Endothelial cell of umbilical vein (primary cell): ENCODE measurements around the gene SLC5A11. TPM values are rescaled to one million over a fixed set of nuclear protein-coding genes. Genes with fewer than 3 reads are reported as not detected.

ENCODE experiments used
- BruUV-seq: library from RNA; stranded (reverse); fragments of 400-500 nt; replicated peaks from 2 replicates; lab custom pipeline; 2021; lab: Mats Ljungman, UMichigan
- CTCF ChIA-PET: fragments of 300-600, 350-600 bp; sonication (Branson Sonifier 250); formaldehyde crosslinking; loops from one replicate; lab custom pipeline; 2021; ENCODE audit warnings: antibody characterized with exemption, inconsistent platforms; lab: Charles Lee
- POLR2A ChIA-PET: fragments of 300-600, 350-600 bp; sonication (Branson Sonifier 250); formaldehyde crosslinking; loops from one replicate; lab custom pipeline; 2021; ENCODE audit warnings: antibody characterized with exemption, inconsistent platforms; lab: Charles Lee
- DNase-seq: peaks from one replicate; pipeline ENCODE4 v3.0.0-alpha.2; 2011; ENCODE audit warnings: low read depth, low spot score
- FAIRE-seq: peaks from 2 replicates; lab custom pipeline; 2011; peaks lifted over from hg19 to GRCh38; lab: Jason Lieb, UNC
- H2AFZ ChIP-seq: 2 replicates; pipeline ENCODE4 v1.6.0; 2012; ENCODE audit warnings: low read depth, low read length, control low read depth, inconsistent platforms
- H3K27ac ChIP-seq: 2 replicates; pipeline ENCODE4 v1.5.1; 2011; ENCODE audit warnings: low read depth, mild to moderate bottlenecking, control low read depth, low read length, moderate library complexity; ENCODE audit not compliant: insufficient read depth
- H3K27me3 ChIP-seq, 2 experiments: 2 replicates each; pipeline versions ENCODE4 v1.6.0 to v1.6.1; 2011; ENCODE audit warnings: low read length in 2 of 2, mixed read lengths in 1 of 2; ENCODE audit not compliant: control insufficient read depth in 2 of 2, insufficient read depth in 2 of 2
- H3K36me3 ChIP-seq, 2 experiments: 2 replicates in 1 of 2; 3 replicates in 1 of 2; pipeline ENCODE4 v1.5.1; 2011; ENCODE audit warnings: low read length in 2 of 2, mild to moderate bottlenecking in 1 of 2, moderate library complexity in 1 of 2; ENCODE audit not compliant: control insufficient read depth in 2 of 2, insufficient read depth in 2 of 2; ENCODE audit errors: extremely low read depth in 1 of 2
- H3K4me1 ChIP-seq: 3 replicates; pipeline ENCODE4 v1.5.1; 2011; ENCODE audit warnings: mild to moderate bottlenecking, low read length; ENCODE audit not compliant: control insufficient read depth, insufficient read depth; ENCODE audit errors: extremely low read depth
- H3K4me2 ChIP-seq: 2 replicates; pipeline ENCODE4 v1.6.1; 2011; ENCODE audit warnings: low read length, control low read depth, mixed read lengths; ENCODE audit not compliant: insufficient read depth
- H3K4me3 ChIP-seq, 3 experiments: fragments of 200-600 bp in 1 of 3; sonication (generic), shearing (Covaris generic) in 1 of 3; replicated peaks in 1 of 3; 2 replicates each; pipeline ENCODE4 v1.5.1; 2011 to 2016; ENCODE audit warnings: control low read depth in 3 of 3, low read length in 3 of 3, mild to moderate bottlenecking in 2 of 3, inconsistent platforms in 1 of 3, low read depth in 1 of 3, moderate library complexity in 1 of 3; ENCODE audit not compliant: insufficient read depth in 1 of 3
- H3K79me2 ChIP-seq: 2 replicates; pipeline ENCODE4 v1.6.0; 2012; ENCODE audit warnings: low read length, inconsistent platforms; ENCODE audit not compliant: control insufficient read depth, insufficient read depth
- H3K9ac ChIP-seq: replicated peaks from 2 replicates; pipeline ENCODE3; 2011; ENCODE audit warnings: low read length, control low read depth; ENCODE audit not compliant: insufficient read depth; ENCODE audit errors: extremely low read depth
- H3K9me1 ChIP-seq: replicated peaks from 3 replicates; pipeline ENCODE4 v1.6.0; 2011; ENCODE audit warnings: mild to moderate bottlenecking, low read length; ENCODE audit not compliant: control insufficient read depth, insufficient read depth; ENCODE audit errors: extremely low read depth
- H3K9me3 ChIP-seq: replicated peaks from 2 replicates; pipeline ENCODE4 v1.5.1; 2012; ENCODE audit warnings: low read length, inconsistent platforms; ENCODE audit not compliant: control insufficient read depth, insufficient read depth
- H4K20me1 ChIP-seq: replicated peaks from 2 replicates; pipeline ENCODE3; 2011; ENCODE audit warnings: mild to moderate bottlenecking, low read length; ENCODE audit not compliant: control insufficient read depth, insufficient read depth; ENCODE audit errors: extremely low read depth
- CTCF ChIP-seq, 2 donors: IDR thresholded peaks; 1 replicate in 1 of 2; 2 replicates in 1 of 2; pipeline ENCODE4 v1.5.1; 2011; ENCODE audit warnings: low read length in 2 of 2, mild to moderate bottlenecking in 2 of 2, moderate library complexity in 2 of 2, control low read depth in 1 of 2, inconsistent platforms in 1 of 2, low read depth in 1 of 2; ENCODE audit not compliant: insufficient read depth in 1 of 2; ENCODE audit errors: extremely low read depth in 1 of 2
- EZH2 ChIP-seq: IDR thresholded peaks from 2 replicates; pipeline ENCODE4 v1.6.1; 2012; ENCODE audit warnings: borderline replicate concordance, low read depth, mild to moderate bottlenecking, moderate library complexity, low read length, inconsistent platforms; ENCODE audit not compliant: severe bottlenecking
- FOS ChIP-seq: IDR thresholded peaks from 2 replicates; pipeline ENCODE4 v1.6.1; 2011; ENCODE audit warnings: mild to moderate bottlenecking, low read length, moderate library complexity, borderline replicate concordance; ENCODE audit not compliant: insufficient read depth
- GATA2 ChIP-seq: IDR thresholded peaks from 2 replicates; pipeline ENCODE4 v1.7.0; 2011; ENCODE audit warnings: low read depth, mild to moderate bottlenecking, moderate library complexity, mixed read lengths, low read length; ENCODE audit not compliant: insufficient read length, insufficient read depth
- JUN ChIP-seq: IDR thresholded peaks from 2 replicates; pipeline ENCODE4 v1.6.1; 2011; ENCODE audit warnings: borderline replicate concordance, low read depth; ENCODE audit not compliant: insufficient read length, insufficient read depth
- MAX ChIP-seq: IDR thresholded peaks from 2 replicates; pipeline ENCODE4 v1.6.1; 2011; ENCODE audit not compliant: insufficient read depth, insufficient read length
- MYC ChIP-seq: IDR thresholded peaks from one replicate; pipeline ENCODE4 v1.6.1; 2011; ENCODE audit warnings: mild to moderate bottlenecking, low read depth, low read length
- POLR2A ChIP-seq: IDR thresholded peaks from 2 replicates; pipeline ENCODE4 v1.6.1; 2012; ENCODE audit warnings: low read depth, mild to moderate bottlenecking, control low read depth, low read length
- POLR2AphosphoS5 ChIP-seq: IDR thresholded peaks from 2 replicates; pipeline ENCODE4 v1.6.1; 2012; ENCODE audit warnings: low read depth, mild to moderate bottlenecking, control low read depth, low read length, moderate library complexity; ENCODE audit not compliant: insufficient read depth
- dilution Hi-C: fragments of 300-500 bp; cut with MboI; formaldehyde crosslinking; loops from one replicate; pipeline ENCODE4 v1.15.0; 2019; ENCODE audit warnings: low sequenced_read_pairs; ENCODE audit not compliant: extremely low pct_ligation_motif_present
- intact Hi-C: fragments of 100-400 bp; cut with micrococcal nuclease; formaldehyde crosslinking; loops from one replicate; pipeline ENCODE4 v1.10.0; 2022
- polyA plus RNA-seq, 4 experiments: library from polyadenylated mRNA; depleted of rRNA in 3 of 4; stranded (reverse) in 3 of 4; unstranded in 1 of 4; fragments of >200 nt; gene quantifications; 2 replicates each; pipeline versions ENCODE4 v1.2.1 to v1.2.3, GENCODE V29; 2011 to 2012; ENCODE audit warnings: missing spikeins in 1 of 4
- total RNA-seq: library from RNA; stranded (reverse); gene quantifications from 2 replicates; pipeline ENCODE4 v1.2.3, GENCODE V29; 2021

SLC5A11 gene
- total and polyA plus RNA-seq, 2 donors (not counting 3 experiments of a cell fraction or from before 2014, with no cell fraction given): 0.12 TPM; not detected in 1

- no peaks in the 10 kb centered on the region for H3K79me2 ChIP-seq
- no peak overlapping the region for H2AFZ ChIP-seq
- no TSS peak for BruUV-seq
- no peaks in the 10 kb centered on the region for H3K9me1 ChIP-seq
- no peak overlapping the region for H3K9ac ChIP-seq
- no peaks in the 10 kb centered on the region for H3K9me3 ChIP-seq
- no peaks in the 10 kb centered on the region for H3K4me1 ChIP-seq
- no peak for FAIRE-seq
- ChIA-PET CTCF (interaction anchor here (1.2 to 2.0 kb wide), 2 partner anchors 9 to 310 kb away, joined by 4 to 6 read pairs; no protein-coding TSS in a partner anchor), POLR2A (no interaction called here)
- no peak overlapping the region for H3K4me3 ChIP-seq
- peaks cover 8 to 16% of the 10 kb centered on the region in 2 experiments for H3K36me3 ChIP-seq
- no peak overlapping the region for H3K4me2 ChIP-seq
- H4K20me1 ChIP-seq: no peaks in the 10 kb centered on the region
- no peak for DNase-seq
- no peak overlapping the region for H3K27ac ChIP-seq
- dilution Hi-C loops (no loop called here), intact Hi-C loops (no loop called here)
- no peaks in the 10 kb centered on the region for H3K27me3 ChIP-seq
- TF ChIP-seq JUN (no peak), FOS (no peak), EZH2 (no peak), POLR2A (no peak), GATA2 (no peak), MYC (no peak), MAX (no peak)
These were observed 69.3 kb downstream of the SLC5A11 start for GRCh38 chr16:24915019-24915418.

- no peak for TF ChIP-seq MYC
- TF ChIP-seq POLR2AphosphoS5: no peak
- no peak for TF ChIP-seq GATA2
- no peak for TF ChIP-seq JUN
- TF ChIP-seq FOS: no peak
- TF ChIP-seq MAX: no peak
- no peak for TF ChIP-seq CTCF (IDR thresholded peaks at IDR 0.05; ENCODE audit: extremely low read depth in 1 of 2, insufficient read depth in 1 of 2, low read depth in 1 of 2, low read length in 2 of 2)
- TF ChIP-seq EZH2: no peak
- TF ChIP-seq POLR2A: no peak
- CTCF ChIA-PET: interaction anchor here (1.2 to 2.0 kb wide), 2 partner anchors 9 to 310 kb away, joined by 4 to 6 read pairs; no protein-coding TSS in a partner anchor
- FAIRE-seq (no peak), DNase-seq (no peak)
- Histone ChIP-seq H3K4me1 (no peaks in the 10 kb centered on the region), H3K27ac (no peak overlapping the region), H3K4me3 (no peak overlapping the region), H3K36me3 (peaks cover 8 to 21% of the 10 kb centered on the region in 2 experiments), H3K9me1 (no peaks in the 10 kb centered on the region), H2AFZ (no peak overlapping the region), H3K27me3 (no peaks in the 10 kb centered on the region), H3K79me2 (no peaks in the 10 kb centered on the region), H3K4me2 (no peak overlapping the region), H3K9ac (no peak overlapping the region), H4K20me1 (no peaks in the 10 kb centered on the region), H3K9me3 (no peaks in the 10 kb centered on the region)
- dilution Hi-C loops (no loop called here), intact Hi-C loops (no loop called here)
- no TSS peak for BruUV-seq
- POLR2A ChIA-PET: no interaction called here
These were observed 69.8 kb downstream of the SLC5A11 start for GRCh38 chr16:24915576-24915975.
